ENCODE measurements around the gene MRPS14. TPM values are rescaled to one million over a fixed set of nuclear protein-coding genes. Genes with fewer than 3 reads are reported as not detected.

Gene MRPS14
- total RNA-seq, 2 experiments from 2014 or later, result 35.5 to 49.6 TPM

DNA sequence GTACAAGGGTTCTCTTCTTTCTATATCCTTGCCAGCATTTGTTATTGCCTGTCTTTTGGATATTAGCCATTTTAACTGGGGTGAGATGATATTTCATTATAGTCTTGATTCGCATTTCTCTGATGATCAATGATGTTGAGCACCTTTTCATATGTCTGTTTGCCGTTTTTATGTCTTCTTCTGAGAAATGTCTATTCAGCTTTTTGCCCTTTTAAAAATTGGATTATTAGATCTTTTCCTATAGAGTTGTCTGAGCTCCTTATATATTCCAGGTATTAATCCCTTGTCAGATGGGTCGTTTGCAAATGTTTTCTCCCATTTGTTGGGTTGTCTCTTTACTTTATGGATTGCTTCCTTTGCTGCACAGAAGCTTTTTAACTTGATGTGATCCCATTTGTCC lies 19.4 kb upstream of the MRPS14 start:
- H3K9me2 ChIP-seq (ENCODE audit: insufficient read depth, low read length), result no peaks in the 10 kb centered on the region
- no peak overlapping the region for H3K4me3 ChIP-seq (ENCODE audit: low read depth, low read length, poor library complexity, severe bottlenecking)
- DNase-seq (ENCODE audit: low spot score), result no peak
- BruUV-seq (replicated peaks), result no TSS peak
- POLR2A ChIA-PET, result no interaction called here
- H3K9me3 ChIP-seq (ENCODE audit: low read length), result no peaks in the 10 kb centered on the region
- intact Hi-C loops (cut with micrococcal nuclease; ENCODE audit: unreplicated experiment), result no loop called here
- CTCF ChIA-PET (ENCODE audit: unreplicated experiment), result no interaction called here
- H3K4me2 ChIP-seq (ENCODE audit: low read length), result no peak overlapping the region
- no peak overlapping the region for H3K27ac ChIP-seq (ENCODE audit: low read depth, low read length, poor library complexity, severe bottlenecking)
- no peaks in the 10 kb centered on the region for H3K79me2 ChIP-seq (ENCODE audit: insufficient read depth, low read depth, low read length)
- H4K20me1 ChIP-seq (ENCODE audit: insufficient read depth, low read length), result no peaks in the 10 kb centered on the region
- no peaks in the 10 kb centered on the region for H3K36me3 ChIP-seq (ENCODE audit: insufficient read depth, low read length)
- no peaks in the 10 kb centered on the region for H3K4me1 ChIP-seq (ENCODE audit: insufficient read depth, low read length, poor library complexity, severe bottlenecking)
- no peak overlapping the region for H2AFZ ChIP-seq (ENCODE audit: low read length)
- TF ChIP-seq, protein P1, sequence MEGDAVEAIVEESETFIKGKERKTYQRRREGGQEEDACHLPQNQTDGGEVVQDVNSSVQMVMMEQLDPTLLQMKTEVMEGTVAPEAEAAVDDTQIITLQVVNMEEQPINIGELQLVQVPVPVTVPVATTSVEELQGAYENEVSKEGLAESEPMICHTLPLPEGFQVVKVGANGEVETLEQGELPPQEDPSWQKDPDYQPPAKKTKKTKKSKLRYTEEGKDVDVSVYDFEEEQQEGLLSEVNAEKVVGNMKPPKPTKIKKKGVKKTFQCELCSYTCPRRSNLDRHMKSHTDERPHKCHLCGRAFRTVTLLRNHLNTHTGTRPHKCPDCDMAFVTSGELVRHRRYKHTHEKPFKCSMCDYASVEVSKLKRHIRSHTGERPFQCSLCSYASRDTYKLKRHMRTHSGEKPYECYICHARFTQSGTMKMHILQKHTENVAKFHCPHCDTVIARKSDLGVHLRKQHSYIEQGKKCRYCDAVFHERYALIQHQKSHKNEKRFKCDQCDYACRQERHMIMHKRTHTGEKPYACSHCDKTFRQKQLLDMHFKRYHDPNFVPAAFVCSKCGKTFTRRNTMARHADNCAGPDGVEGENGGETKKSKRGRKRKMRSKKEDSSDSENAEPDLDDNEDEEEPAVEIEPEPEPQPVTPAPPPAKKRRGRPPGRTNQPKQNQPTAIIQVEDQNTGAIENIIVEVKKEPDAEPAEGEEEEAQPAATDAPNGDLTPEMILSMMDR (conservative IDR thresholded peaks at IDR 0.05; ENCODE audit: low read length), result no peak
- TF ChIP-seq EZH2phosphoT487 (IDR thresholded peaks at IDR 0.05; ENCODE audit: borderline replicate concordance, low read depth, low read length), result no peak

DNA sequence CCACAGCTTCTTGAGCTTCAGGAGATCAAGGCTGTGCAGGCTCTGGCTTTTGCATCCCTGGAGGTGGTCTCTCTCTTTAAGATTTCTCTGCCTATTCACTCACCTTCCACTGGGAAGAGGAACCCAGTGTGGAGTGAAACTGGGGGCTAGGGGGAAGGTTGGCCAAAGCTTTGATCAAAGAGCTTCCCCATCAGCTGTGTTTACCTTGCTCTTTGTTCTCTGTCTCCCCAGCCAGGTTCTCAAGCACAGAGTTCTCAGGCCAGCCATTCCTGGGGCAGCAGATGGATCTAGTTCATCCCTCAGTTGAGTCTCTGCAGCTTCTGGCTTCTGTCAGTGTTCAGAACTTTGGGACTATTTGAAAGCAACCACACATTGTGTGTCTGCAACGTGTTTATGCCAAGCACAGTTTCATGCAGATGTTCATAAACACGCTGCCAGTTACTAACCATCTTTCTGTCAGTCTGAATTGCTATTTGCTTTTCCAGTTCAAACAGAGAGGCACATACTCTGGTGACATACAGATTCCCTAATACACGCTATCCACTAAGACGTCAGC lies 17.2 kb upstream of the MRPS14 start:
- no peak overlapping the region for H3K27ac ChIP-seq (ENCODE audit: low read depth, low read length, poor library complexity, severe bottlenecking)
- no peaks in the 10 kb centered on the region for H3K36me3 ChIP-seq (ENCODE audit: insufficient read depth, low read length)
- no peak for DNase-seq (ENCODE audit: low spot score)
- BruUV-seq (replicated peaks), result no TSS peak
- no peaks in the 10 kb centered on the region for H4K20me1 ChIP-seq (ENCODE audit: insufficient read depth, low read length)
- H3K9me3 ChIP-seq (ENCODE audit: low read length), result no peaks in the 10 kb centered on the region
- H3K79me2 ChIP-seq (ENCODE audit: insufficient read depth, low read depth, low read length), result no peaks in the 10 kb centered on the region
- no peaks in the 10 kb centered on the region for H3K9me2 ChIP-seq (ENCODE audit: insufficient read depth, low read length)
- no peaks in the 10 kb centered on the region for H3K4me1 ChIP-seq (ENCODE audit: insufficient read depth, low read length, poor library complexity, severe bottlenecking)
- intact Hi-C loops (cut with micrococcal nuclease; ENCODE audit: unreplicated experiment), result no loop called here
- H3K4me2 ChIP-seq (ENCODE audit: low read length), result no peak overlapping the region
- POLR2A ChIA-PET, result interaction anchor here (0.7 to 1.3 kb wide), 2 partner anchors 10 to 22 kb away, joined by 3 read pairs; no protein-coding TSS in a partner anchor
- CTCF ChIA-PET (ENCODE audit: unreplicated experiment), result interaction anchor here (1.1 kb wide), 1 partner anchor 11 kb away, joined by 3 read pairs; no protein-coding TSS in a partner anchor
- no peak for TF ChIP-seq EZH2phosphoT487 (IDR thresholded peaks at IDR 0.05; ENCODE audit: borderline replicate concordance, low read depth, low read length)
- TF ChIP-seq, protein P1 (conservative IDR thresholded peaks at IDR 0.05; ENCODE audit: low read length), result no peak
- H3K4me3 ChIP-seq (ENCODE audit: low read depth, low read length, poor library complexity, severe bottlenecking), result no peak overlapping the region
- no peak overlapping the region for H2AFZ ChIP-seq (ENCODE audit: low read length)

DNA sequence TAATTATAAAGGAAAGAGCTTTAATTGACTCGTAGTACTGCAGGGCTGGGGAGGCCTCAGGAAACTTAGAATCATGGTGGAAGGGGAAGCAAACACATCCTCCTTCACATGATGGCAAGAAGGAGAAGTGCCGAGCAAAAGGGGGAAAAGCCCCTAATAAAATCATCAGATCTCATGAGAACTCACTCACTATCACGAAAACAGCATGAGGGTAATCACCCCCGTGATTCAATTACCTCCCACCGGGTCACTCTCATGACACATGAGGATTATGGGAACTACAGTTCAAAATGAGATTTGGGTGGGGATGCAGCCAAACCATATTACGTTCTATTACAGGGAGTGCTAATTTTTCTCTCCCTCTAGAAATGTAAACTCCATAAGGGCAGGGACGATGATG lies 14.2 kb upstream of the MRPS14 start:
- TF ChIP-seq EZH2phosphoT487 (IDR thresholded peaks at IDR 0.05; ENCODE audit: borderline replicate concordance, low read depth, low read length), result no peak
- TF ChIP-seq, protein P1 (conservative IDR thresholded peaks at IDR 0.05; ENCODE audit: low read length), result no peak
- POLR2A ChIA-PET, result no interaction called here
- H3K4me2 ChIP-seq (ENCODE audit: low read length), result no peak overlapping the region
- no peaks in the 10 kb centered on the region for H3K36me3 ChIP-seq (ENCODE audit: insufficient read depth, low read length)
- DNase-seq (ENCODE audit: low spot score), result no peak
- intact Hi-C loops (cut with micrococcal nuclease; ENCODE audit: unreplicated experiment), result no loop called here
- no peak overlapping the region for H3K27ac ChIP-seq (ENCODE audit: low read depth, low read length, poor library complexity, severe bottlenecking)
- no TSS peak for BruUV-seq (replicated peaks)
- H3K9me2 ChIP-seq (ENCODE audit: insufficient read depth, low read length), result no peaks in the 10 kb centered on the region
- no peak overlapping the region for H3K4me3 ChIP-seq (ENCODE audit: low read depth, low read length, poor library complexity, severe bottlenecking)
- H3K79me2 ChIP-seq (ENCODE audit: insufficient read depth, low read depth, low read length), result no peaks in the 10 kb centered on the region
- CTCF ChIA-PET (ENCODE audit: unreplicated experiment), result no interaction called here
- no peaks in the 10 kb centered on the region for H3K9me3 ChIP-seq (ENCODE audit: low read length)
- no peaks in the 10 kb centered on the region for H3K4me1 ChIP-seq (ENCODE audit: insufficient read depth, low read length, poor library complexity, severe bottlenecking)
- H2AFZ ChIP-seq (ENCODE audit: low read length), result no peak overlapping the region
- H4K20me1 ChIP-seq (ENCODE audit: insufficient read depth, low read length), result no peaks in the 10 kb centered on the region

Measured in OCI-LY7 (cell line).